Measurements from ENCODE around the gene DLK1. TPM values are rescaled to one million over a fixed set of nuclear protein-coding genes. Genes with fewer than 3 reads are reported as not detected.

DLK1 gene
- polyA plus RNA-seq, 1 of the 3 experiments (the other 2 are of a cell fraction), result 1.7 TPM

DNA sequence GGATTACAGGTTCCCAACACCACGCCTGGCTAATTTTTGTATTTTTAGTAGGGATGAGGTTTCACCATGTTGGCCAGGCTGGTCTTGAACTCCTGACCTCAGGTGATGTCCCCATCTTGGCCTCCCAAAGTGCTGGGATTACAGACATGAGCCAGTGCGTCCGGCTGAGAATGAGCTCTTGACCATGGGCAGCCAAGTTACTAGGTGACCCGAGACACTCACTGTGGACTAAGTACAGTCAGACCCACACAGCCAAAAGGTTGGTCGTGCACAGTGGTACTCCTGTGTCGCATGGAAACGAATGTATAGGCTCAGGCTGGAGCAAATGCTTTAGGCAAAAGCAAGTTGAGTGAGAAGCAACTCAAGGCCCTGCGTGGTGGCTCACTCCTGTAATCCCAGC, 21.0 kb downstream of the DLK1 start:
- no peak for TF ChIP-seq NFIC (IDR thresholded peaks at IDR 0.05; ENCODE audit: borderline replicate concordance)
- TF ChIP-seq GABPA (IDR thresholded peaks at IDR 0.05; ENCODE audit: low read depth), result no peak
- no peak for TF ChIP-seq TEAD4 (IDR thresholded peaks at IDR 0.05; ENCODE audit: borderline replicate concordance, insufficient read depth)
- TF ChIP-seq MEF2A (IDR thresholded peaks at IDR 0.05; ENCODE audit: borderline replicate concordance, low read depth), result no peak
- no peak for TF ChIP-seq SMC3 (IDR thresholded peaks at IDR 0.05; ENCODE audit: low read depth, low read length)
- H3K9ac ChIP-seq, result no peak overlapping the region
- no peaks in the 10 kb centered on the region for H3K9me2 ChIP-seq
- no peaks in the 10 kb centered on the region; a peak in 1 of 4 replicates for H3K4me1 ChIP-seq (ENCODE audit: control insufficient read depth in 1 of 2, insufficient read depth in 2 of 2, low read depth in 1 of 2, low read length in 1 of 2)
- no peaks in the 10 kb centered on the region for H4K20me1 ChIP-seq (ENCODE audit: insufficient read depth)
- H3K36me3 ChIP-seq (replicated peaks in 1 of 2; ENCODE audit: control insufficient read depth in 1 of 2, insufficient read depth in 2 of 2, low read length in 1 of 2), result no peaks in the 10 kb centered on the region
- CTCF ChIA-PET, result no interaction called here
- H3K79me2 ChIP-seq (ENCODE audit: insufficient read depth), result no peaks in the 10 kb centered on the region
- no peak overlapping the region for H3K27ac ChIP-seq (ENCODE audit: low read depth in 2 of 2, low read length in 1 of 2)
- no peak overlapping the region for H3K4me2 ChIP-seq
- no peaks in the 10 kb centered on the region for H3K9me3 ChIP-seq
- no peaks in the 10 kb centered on the region for H3F3A ChIP-seq (replicated peaks; ENCODE audit: insufficient read depth)
- WGBS (ENCODE audit: low lambda C conversion rate), result 72% methylated on average over 8 of the region's 8 CpGs
- H3K4me3 ChIP-seq (ENCODE audit: low read depth in 2 of 2, low read length in 1 of 2), result no peak overlapping the region
- no peak overlapping the region for H2AFZ ChIP-seq (ENCODE audit: low read depth)
- POLR2A ChIA-PET, result interaction anchor here (0.7 kb wide), 1 partner anchor 870 kb away, joined by 3 read pairs; no protein-coding TSS in a partner anchor
- H3K27me3 ChIP-seq (ENCODE audit: insufficient read depth), result no peaks in the 10 kb centered on the region
- DNase-seq, result no peak

- H3K79me2 ChIP-seq (ENCODE audit: insufficient read depth), result no peaks in the 10 kb centered on the region
- DNase-seq, result no peak
- no peaks in the 10 kb centered on the region for H3K9me3 ChIP-seq
- H2AFZ ChIP-seq (ENCODE audit: low read depth), result no peak overlapping the region
- ChIA-PET POLR2A (no interaction called here), CTCF (no interaction called here)
- H3K4me2 ChIP-seq, result no peak overlapping the region
- WGBS (ENCODE audit: low lambda C conversion rate), result 49% methylated on average over 5 of the region's 5 CpGs
- TF ChIP-seq SIN3A (IDR thresholded peaks at IDR 0.05; ENCODE audit: borderline replicate concordance, low read depth, low read length) (no peak), NRF1 (IDR thresholded peaks at IDR 0.05; ENCODE audit: low read depth, low read length) (no peak), EP300 (IDR thresholded peaks at IDR 0.05; ENCODE audit: borderline replicate concordance in 1 of 2, low read depth in 1 of 2, low read length in 1 of 2) (no peak), TCF12 (IDR thresholded peaks at IDR 0.05) (no peak), PBX3 (IDR thresholded peaks at IDR 0.05) (no peak), EZH2phosphoT487 (IDR thresholded peaks at IDR 0.05; ENCODE audit: borderline replicate concordance, low read depth) (no peak), SMC3 (IDR thresholded peaks at IDR 0.05; ENCODE audit: low read depth, low read length) (no peak), RAD21 (IDR thresholded peaks at IDR 0.05; ENCODE audit: low read length) (no peak), TEAD4 (IDR thresholded peaks at IDR 0.05; ENCODE audit: borderline replicate concordance, insufficient read depth) (no peak), RFX5 (IDR thresholded peaks at IDR 0.05; ENCODE audit: low read length) (no peak), ELF1 (IDR thresholded peaks at IDR 0.05) (no peak), NFIC (IDR thresholded peaks at IDR 0.05; ENCODE audit: borderline replicate concordance) (no peak), YY1 (IDR thresholded peaks at IDR 0.05; ENCODE audit: low read depth) (no peak)
- no peaks in the 10 kb centered on the region for H3K9me2 ChIP-seq
- H3K36me3 ChIP-seq (replicated peaks in 1 of 2; ENCODE audit: control insufficient read depth in 1 of 2, insufficient read depth in 2 of 2, low read length in 1 of 2), result no peaks in the 10 kb centered on the region
- no peak overlapping the region for H3K27ac ChIP-seq (ENCODE audit: low read depth in 2 of 2, low read length in 1 of 2)
- no peak overlapping the region for H3K4me3 ChIP-seq (ENCODE audit: low read depth in 2 of 2, low read length in 1 of 2)
- H3K27me3 ChIP-seq (ENCODE audit: insufficient read depth), result no peaks in the 10 kb centered on the region
- no peaks in the 10 kb centered on the region for H4K20me1 ChIP-seq (ENCODE audit: insufficient read depth)
- H3F3A ChIP-seq (replicated peaks; ENCODE audit: insufficient read depth), result no peaks in the 10 kb centered on the region
- no peaks in the 10 kb centered on the region; a peak in 1 of 4 replicates for H3K4me1 ChIP-seq (ENCODE audit: control insufficient read depth in 1 of 2, insufficient read depth in 2 of 2, low read depth in 1 of 2, low read length in 1 of 2)
- no peak overlapping the region for H3K9ac ChIP-seq
Measured at GRCh38 chr14:100748403-100748802, 21.7 kb downstream of the DLK1 start.

All from SK-N-SH (cell line).